Inferior parietal cortex (tissue), 1 donor: Measurements from ENCODE around the gene ZNF232.
"Not testable (repeated sequence)": the region's sequence is repeated elsewhere in the genome, so short reads cannot be mapped to it uniquely, and the experiment has no call there.

Source experiments
- DNase-seq: peaks from one replicate; pipeline ENCODE4 v3.0.0-alpha.2; 2016; ENCODE audit errors: extremely low spot score

ZNF232 gene

GRCh38 chr17:5111402-5112204 is at the start of gene ZNF232:
Gene ZNF232 (minus strand): TSS chr17:5111878. CDS start chr17:5111822, 56 bp downstream.
- DNase-seq: peak; percentile 95

GRCh38 chr17:5160702-5161101 is 49.0 kb upstream of the ZNF232 start:
- not testable (repeated sequence) for DNase-seq

- DNase-seq: not testable (repeated sequence)
Observed at GRCh38 chr17:5146122-5146521, 34.4 kb upstream of the ZNF232 start.

GRCh38 chr17:5142877-5143276 is 31.2 kb upstream of the ZNF232 start:
- not testable (repeated sequence) for DNase-seq

GRCh38 chr17:5139458-5139732 is 27.7 kb upstream of the ZNF232 start:
- no peak for DNase-seq

- DNase-seq: no peak
Observed at GRCh38 chr17:5138616-5139457, 27.2 kb upstream of the ZNF232 start.

GRCh38 chr17:5138198-5138544 is 26.5 kb upstream of the ZNF232 start:
- DNase-seq: not testable (repeated sequence)

- DNase-seq: not testable (repeated sequence)
Observed at GRCh38 chr17:5137511-5138197, 26.0 kb upstream of the ZNF232 start.

- DNase-seq: not testable (repeated sequence)
Observed at GRCh38 chr17:5136580-5137412, 25.1 kb upstream of the ZNF232 start.

GRCh38 chr17:5135726-5136579 is 24.3 kb upstream of the ZNF232 start:
- no peak for DNase-seq

- DNase-seq: peak; percentile 11
Observed at GRCh38 chr17:5135131-5135712, 23.5 kb upstream of the ZNF232 start.

GRCh38 chr17:5134571-5134970 is 22.9 kb upstream of the ZNF232 start:
- not testable (repeated sequence) for DNase-seq

- not testable (repeated sequence) for DNase-seq
Observed at GRCh38 chr17:5133961-5134360, 22.3 kb upstream of the ZNF232 start.

GRCh38 chr17:5133311-5133710 is 21.6 kb upstream of the ZNF232 start:
- DNase-seq: no peak

GRCh38 chr17:5132503-5133225 is 21.0 kb upstream of the ZNF232 start:
- DNase-seq: not testable (repeated sequence)

- not testable (repeated sequence) for DNase-seq
Observed at GRCh38 chr17:5131799-5132502, 20.3 kb upstream of the ZNF232 start.

GRCh38 chr17:5131146-5131715 is 19.6 kb upstream of the ZNF232 start:
- DNase-seq: no peak

GRCh38 chr17:5130687-5131086 is 19.0 kb upstream of the ZNF232 start:
- not testable (repeated sequence) for DNase-seq
